Epithelial cell of prostate (primary cell): ENCODE results near the gene PLEKHA7.
"Not testable (repeated sequence)": the region's sequence is repeated elsewhere in the genome, so short reads cannot be mapped to it uniquely, and the experiment has no call there.

ENCODE experiments used
- DNase-seq: peaks from one replicate; pipeline ENCODE4 v3.0.0-alpha.2; 2011; ENCODE audit warnings: low read depth, low spot score
- H3K27ac ChIP-seq: fragments of 450-650 bp; 2 replicates; pipeline ENCODE4 v1.5.1; 2017; ENCODE audit warnings: mild to moderate bottlenecking

Gene PLEKHA7

GRCh38 chr11:17014321-17014832, at the start of gene PLEKHA7:
Gene PLEKHA7 (minus strand): TSS chr11:17014414. CDS start chr11:17014401, 13 bp downstream.
- DNase-seq, result no peak
- H3K27ac ChIP-seq, result peak within 1 kb of the TSS; percentile 35

GRCh38 chr11:17063171-17064002, 49.2 kb upstream of the PLEKHA7 start:
- no peak for DNase-seq
- no peak overlapping the region for H3K27ac ChIP-seq

GRCh38 chr11:17051146-17051545, 36.9 kb upstream of the PLEKHA7 start:
- H3K27ac ChIP-seq, DNase-seq: not testable (repeated sequence)

- not testable (repeated sequence) for DNase-seq
These were observed 34.3 kb upstream of the PLEKHA7 start for GRCh38 chr11:17048491-17048890.

GRCh38 chr11:17046690-17047089, 32.5 kb upstream of the PLEKHA7 start:
- no peak overlapping the region for H3K27ac ChIP-seq
- DNase-seq, result no peak

More at GRCh38 chr11:17048491-17048890, 34.3 kb upstream of the PLEKHA7 start:
- H3K27ac ChIP-seq, result not testable (repeated sequence)

GRCh38 chr11:17036666-17037658, 22.7 kb upstream of the PLEKHA7 start:
- H3K27ac ChIP-seq, result no peak overlapping the region
- DNase-seq, result no peak

- not testable (repeated sequence) for DNase-seq, H3K27ac ChIP-seq
These were observed 19.8 kb upstream of the PLEKHA7 start for GRCh38 chr11:17034027-17034426.

GRCh38 chr11:17026487-17027082, 12.4 kb upstream of the PLEKHA7 start:
- DNase-seq, result no peak
- H3K27ac ChIP-seq, result no peak overlapping the region

- no peak for DNase-seq
- no peak overlapping the region for H3K27ac ChIP-seq
These were observed 10.7 kb upstream of the PLEKHA7 start for GRCh38 chr11:17024924-17025323.

- no peak overlapping the region for H3K27ac ChIP-seq
- no peak for DNase-seq
These were observed 7.3 kb upstream of the PLEKHA7 start for GRCh38 chr11:17021511-17021910.

- no peak for DNase-seq
- no peak overlapping the region for H3K27ac ChIP-seq
These were observed 6.6 kb upstream of the PLEKHA7 start for GRCh38 chr11:17020831-17021230.

GRCh38 chr11:17019232-17019631, 5.0 kb upstream of the PLEKHA7 start:
- DNase-seq, result no peak
- H3K27ac ChIP-seq, result no peak overlapping the region

GRCh38 chr11:17015627-17016126, 1.5 kb upstream of the PLEKHA7 start:
- peak overlapping the region; percentile 26 for H3K27ac ChIP-seq

GRCh38 chr11:17014833-17015626, 816 bp upstream of the PLEKHA7 start:
- peak; percentile 73 for DNase-seq
- H3K27ac ChIP-seq, result peak overlapping the region; percentile 26

More at GRCh38 chr11:17015627-17016126, 1.5 kb upstream of the PLEKHA7 start:
- DNase-seq, result no peak

- no peak for DNase-seq
These were observed 480 bp downstream of the PLEKHA7 start for GRCh38 chr11:17013548-17014320.

GRCh38 chr11:17012712-17013547, 1.3 kb downstream of the PLEKHA7 start:
- peak overlapping the region; percentile 35 for H3K27ac ChIP-seq
- DNase-seq, result peak; percentile 78

More at GRCh38 chr11:17013548-17014320, 480 bp downstream of the PLEKHA7 start:
- peak overlapping the region; percentile 35 for H3K27ac ChIP-seq

- no peak for DNase-seq
- no peak overlapping the region for H3K27ac ChIP-seq
These were observed 2.0 kb downstream of the PLEKHA7 start for GRCh38 chr11:17012179-17012578.
